Neural cell (in vitro differentiated cells): ENCODE measurements around the gene MAP3K1. TPM values are rescaled to one million over a fixed set of nuclear protein-coding genes. Genes with fewer than 3 reads are reported as not detected.
A peak's percentile ranks its signal among the peaks of the same experiment; 100 is the strongest.

Experiments
- H2AFZ ChIP-seq: fragments of 200-600, 300-800 bp; sonication (generic), shearing (Covaris generic); 2 replicates; pipeline ENCODE4 v1.6.0; 2014; ENCODE audit warnings: low read depth, mild to moderate bottlenecking, antibody characterized with exemption, low read length, moderate library complexity
- H3F3A ChIP-seq: fragments of 200-600 bp; shearing (Covaris generic); 2 replicates; pipeline ENCODE4 v1.6.1; 2016; ENCODE audit warnings: mild to moderate bottlenecking, moderate library complexity, mixed read lengths, antibody characterized with exemption, low read length; ENCODE audit not compliant: insufficient read depth, poor library complexity, severe bottlenecking
- H3K27ac ChIP-seq: fragments of 200-600, 300-800 bp; sonication (generic), shearing (Covaris generic); 2 replicates; pipeline ENCODE4 v1.5.1; 2014; ENCODE audit warnings: mild to moderate bottlenecking, low read length, moderate library complexity
- H3K27me3 ChIP-seq: fragments of 300-800, 200-600 bp; sonication (generic), shearing (Covaris generic); 2 replicates; pipeline ENCODE4 v1.6.0; 2014; ENCODE audit warnings: mild to moderate bottlenecking, low read depth, low read length, moderate library complexity; ENCODE audit not compliant: insufficient read depth
- H3K36me3 ChIP-seq: fragments of 300-800, 200-600 bp; sonication (generic), shearing (Covaris generic); 2 replicates; pipeline ENCODE4 v1.5.1; 2014; ENCODE audit warnings: mild to moderate bottlenecking, antibody characterized with exemption, low read length, moderate library complexity; ENCODE audit not compliant: insufficient read depth
- H3K4me2 ChIP-seq: fragments of 300-800, 200-600 bp; sonication (generic), shearing (Covaris generic); 2 replicates; pipeline ENCODE4 v1.6.0; 2014; ENCODE audit warnings: mild to moderate bottlenecking, low read length
- H3K4me3 ChIP-seq: fragments of 300-800, 200-600 bp; sonication (generic), shearing (Covaris generic); 2 replicates; pipeline ENCODE4 v1.5.1; 2014; ENCODE audit warnings: mild to moderate bottlenecking, low read length, moderate library complexity
- H3K79me2 ChIP-seq: fragments of 200-600 bp; shearing (Covaris generic); replicated peaks from 2 replicates; pipeline ENCODE4 v1.6.0; 2014; ENCODE audit warnings: mild to moderate bottlenecking, low read length, moderate library complexity; ENCODE audit not compliant: insufficient read depth
- H3K9ac ChIP-seq: fragments of 300-800, 200-600 bp; sonication (generic), shearing (Covaris generic); 2 replicates; pipeline ENCODE4 v1.6.1; 2016; ENCODE audit warnings: mild to moderate bottlenecking, low read length, mixed read lengths
- H3K9me2 ChIP-seq: fragments of 200-600 bp; shearing (Covaris generic); 2 replicates; pipeline ENCODE4 v1.6.1; 2016; ENCODE audit warnings: mild to moderate bottlenecking, low read length, mixed read lengths; ENCODE audit not compliant: insufficient read depth
- H3K9me3 ChIP-seq: fragments of 200-600, 300-800 bp; sonication (generic), shearing (Covaris generic); 2 replicates; pipeline ENCODE4 v1.6.1; 2016; ENCODE audit warnings: mild to moderate bottlenecking, mixed run types, low read length, moderate library complexity, mixed read lengths
- H4K20me1 ChIP-seq: fragments of 200-600 bp; shearing (Covaris generic); 2 replicates; pipeline ENCODE4 v1.6.1; 2016; ENCODE audit warnings: mild to moderate bottlenecking, mixed run types; ENCODE audit not compliant: insufficient read depth
- CTCF ChIP-seq: fragments of 450-650 bp; IDR thresholded peaks from 2 replicates; pipeline ENCODE4 v1.5.1; 2014; ENCODE audit warnings: antibody characterized with exemption, mild to moderate bottlenecking, moderate library complexity; ENCODE audit not compliant: poor library complexity, severe bottlenecking
- EP300 ChIP-seq: fragments of 450-650 bp; conservative IDR thresholded peaks from 2 replicates; pipeline ENCODE4 v1.6.1; 2014; ENCODE audit warnings: antibody characterized with exemption, mild to moderate bottlenecking, moderate library complexity; ENCODE audit not compliant: poor library complexity, severe bottlenecking
- EZH2 ChIP-seq: fragments of 200-600, 300-800 bp; shearing (Covaris generic), sonication (generic); IDR thresholded peaks from 2 replicates; pipeline ENCODE4 v1.6.1; 2014; ENCODE audit warnings: antibody characterized with exemption, low read length, borderline replicate concordance, mild to moderate bottlenecking; ENCODE audit not compliant: insufficient read depth, poor library complexity, severe bottlenecking
- MXI1 ChIP-seq: fragments of 450-650 bp; conservative IDR thresholded peaks from 2 replicates; pipeline ENCODE4 v1.6.1; 2014; ENCODE audit warnings: antibody characterized with exemption, mild to moderate bottlenecking; ENCODE audit not compliant: poor library complexity, severe bottlenecking
- POLR2AphosphoS5 ChIP-seq: IDR thresholded peaks from 2 replicates; pipeline ENCODE4 v1.6.1; 2012
- RAD21 ChIP-seq: fragments of 450-650 bp; conservative IDR thresholded peaks from 2 replicates; pipeline ENCODE4 v1.6.1; 2014; ENCODE audit warnings: antibody characterized with exemption, mild to moderate bottlenecking, moderate library complexity
- REST ChIP-seq: IDR thresholded peaks from 2 replicates; pipeline ENCODE4 v1.6.1; 2012; ENCODE audit warnings: borderline replicate concordance
- SMC3 ChIP-seq: fragments of 450-650 bp; conservative IDR thresholded peaks from 2 replicates; pipeline ENCODE4 v1.6.1; 2014; ENCODE audit warnings: antibody characterized with exemption, mild to moderate bottlenecking, moderate library complexity; ENCODE audit not compliant: poor library complexity
- TAF1 ChIP-seq: IDR thresholded peaks from 2 replicates; pipeline ENCODE4 v1.6.1; 2012; ENCODE audit warnings: low read depth
- polyA plus RNA-seq: library from polyadenylated mRNA; depleted of rRNA; stranded (reverse); fragments of >200 nt; gene quantifications from 2 replicates; pipeline ENCODE4 v1.2.3, GENCODE V29; 2014

Gene MAP3K1
- polyA plus RNA-seq, 1 donor from 2014 or later = 26.4 TPM

GRCh38 chr5:56908942-56909293, 93.6 kb downstream of the MAP3K1 start:
- no peaks in the 10 kb centered on the region for H3K27me3 ChIP-seq
- no peaks in the 10 kb centered on the region for H3K79me2 ChIP-seq
- no peaks in the 10 kb centered on the region for H3K9me3 ChIP-seq
- H3K36me3 ChIP-seq = no peaks in the 10 kb centered on the region
- no peak overlapping the region for H3K4me2 ChIP-seq
- H3F3A ChIP-seq = no peaks in the 10 kb centered on the region
- peak overlapping the region; percentile 78 for H3K4me3 ChIP-seq
- H3K27ac ChIP-seq = peak overlapping the region; percentile 15
- TF ChIP-seq CTCF (no peak), EZH2 (no peak), REST (no peak), TAF1 (no peak), SMC3 (no peak), RAD21 (no peak), EP300 (no peak), POLR2AphosphoS5 (no peak), MXI1 (no peak)
- peak overlapping the region; percentile 28 for H2AFZ ChIP-seq
- no peaks in the 10 kb centered on the region for H3K9me2 ChIP-seq
- H4K20me1 ChIP-seq = no peaks in the 10 kb centered on the region
- H3K9ac ChIP-seq = peak overlapping the region; percentile 55

- TF ChIP-seq TAF1 = no peak
- TF ChIP-seq EZH2 = no peak
- no peak for TF ChIP-seq RAD21
- peak; percentile 18 for TF ChIP-seq POLR2AphosphoS5
- TF ChIP-seq SMC3 = no peak
- no peak for TF ChIP-seq EP300
- no peak for TF ChIP-seq CTCF
- TF ChIP-seq MXI1 = no peak
- peak; percentile 17 for TF ChIP-seq REST
- no peaks in the 10 kb centered on the region for H3K9me2 ChIP-seq
- peak within 1 kb of the TSS; percentile 78 for H3K4me3 ChIP-seq
- no peaks in the 10 kb centered on the region for H3F3A ChIP-seq
- no peaks in the 10 kb centered on the region for H3K9me3 ChIP-seq
- no peaks in the 10 kb centered on the region for H3K36me3 ChIP-seq
- H3K9ac ChIP-seq = peak within 1 kb of the TSS; percentile 64
- no peaks in the 10 kb centered on the region for H3K79me2 ChIP-seq
- peak within 1 kb of the TSS; percentile 57 for H2AFZ ChIP-seq
- H3K27me3 ChIP-seq = no peaks in the 10 kb centered on the region
- H3K27ac ChIP-seq = peak within 1 kb of the TSS; percentile 34
- H3K4me2 ChIP-seq = peak within 1 kb of the TSS; percentile 71
- H4K20me1 ChIP-seq = no peaks in the 10 kb centered on the region
These were observed 94.2 kb downstream of the MAP3K1 start, which contains the start of gene SETD9 for GRCh38 chr5:56909294-56910209. Gene SETD9 (plus strand): TSS chr5:56909596. CDS start chr5:56909646, 50 bp downstream.
